Prostate gland (tissue), 2 donors: ENCODE measurements around the gene MITF.

ENCODE experiments used
- CTCF ChIP-seq, 4 experiments: fragments of 200-600 bp in 2 of 4; fragments of 450-650 bp in 2 of 4; sonication (generic) in 2 of 4; IDR thresholded peaks; 1 replicate in 3 of 4; 2 replicates in 1 of 4; pipeline ENCODE4 v1.5.1; 2016 to 2019; ENCODE audit warnings: antibody characterized with exemption in 4 of 4, mild to moderate bottlenecking in 2 of 4, moderate library complexity in 2 of 4
- POLR2A ChIP-seq: fragments of 450-650 bp; IDR thresholded peaks from one replicate; pipeline ENCODE4 v1.6.1; 2016; ENCODE audit warnings: antibody characterized with exemption, mild to moderate bottlenecking
- POLR2AphosphoS5 ChIP-seq: sonication (generic); formaldehyde crosslinking; IDR thresholded peaks from one replicate; pipeline ENCODE4 v1.6.1; 2017; ENCODE audit warnings: antibody characterized with exemption

- TF ChIP-seq CTCF (IDR thresholded peaks at IDR 0.05) (no peak), POLR2AphosphoS5 (no peak), POLR2A (no peak)
Measured at GRCh38 chr3:69807674-69808073, 68.4 kb downstream of the MITF start.
